ENCODE results near the gene FAM193A.
"Not testable (repeated sequence)": the region's sequence is repeated elsewhere in the genome, so short reads cannot be mapped to it uniquely, and the experiment has no call there.

Gene FAM193A

GRCh38 chr4:2510351-2511259, 25.8 kb upstream of the FAM193A start:
- H3K4me3 ChIP-seq (ENCODE audit: severe bottlenecking) = no peak overlapping the region
- H3K9me3 ChIP-seq (ENCODE audit: severe bottlenecking) = no peaks in the 10 kb centered on the region
- no peak for TF ChIP-seq CTCF (IDR thresholded peaks at IDR 0.05; ENCODE audit: poor library complexity, severe bottlenecking)
- no peak overlapping the region for H3K27ac ChIP-seq (ENCODE audit: poor library complexity, severe bottlenecking)
- H3K36me3 ChIP-seq (ENCODE audit: low read depth) = peaks cover 71% of the 10 kb centered on the region
- DNase-seq (ENCODE audit: low spot score) = no peak
- no peak for ATAC-seq (ENCODE audit: low read depth)
- no peaks in the 10 kb centered on the region for H3K4me1 ChIP-seq (ENCODE audit: insufficient read depth, poor library complexity, severe bottlenecking)
- no peaks in the 10 kb centered on the region for H3K27me3 ChIP-seq (ENCODE audit: insufficient read depth, poor library complexity, severe bottlenecking)

- no peaks in the 10 kb centered on the region for H3K27me3 ChIP-seq (ENCODE audit: insufficient read depth, poor library complexity, severe bottlenecking)
- no peaks in the 10 kb centered on the region for H3K9me3 ChIP-seq (ENCODE audit: severe bottlenecking)
- ATAC-seq (ENCODE audit: low read depth) (no peak), DNase-seq (ENCODE audit: low spot score) (no peak)
- no peak overlapping the region for H3K4me3 ChIP-seq (ENCODE audit: severe bottlenecking)
- peaks cover 65% of the 10 kb centered on the region for H3K36me3 ChIP-seq (ENCODE audit: low read depth)
- no peaks in the 10 kb centered on the region for H3K4me1 ChIP-seq (ENCODE audit: insufficient read depth, poor library complexity, severe bottlenecking)
- TF ChIP-seq CTCF (IDR thresholded peaks at IDR 0.05; ENCODE audit: poor library complexity, severe bottlenecking) = no peak
- H3K27ac ChIP-seq (ENCODE audit: poor library complexity, severe bottlenecking) = no peak overlapping the region
These were observed 24.8 kb upstream of the FAM193A start for GRCh38 chr4:2511645-2512131.

- Histone ChIP-seq H3K4me1 (ENCODE audit: insufficient read depth, poor library complexity, severe bottlenecking) (no peaks in the 10 kb centered on the region), H3K36me3 (ENCODE audit: low read depth) (peaks cover 58% of the 10 kb centered on the region), H3K4me3 (ENCODE audit: severe bottlenecking) (no peak overlapping the region), H3K27ac (ENCODE audit: poor library complexity, severe bottlenecking) (no peak overlapping the region), H3K27me3 (ENCODE audit: insufficient read depth, poor library complexity, severe bottlenecking) (no peaks in the 10 kb centered on the region), H3K9me3 (ENCODE audit: severe bottlenecking) (no peaks in the 10 kb centered on the region)
- no peak for ATAC-seq (ENCODE audit: low read depth)
- no peak for DNase-seq (ENCODE audit: low spot score)
- no peak for TF ChIP-seq CTCF (IDR thresholded peaks at IDR 0.05; ENCODE audit: poor library complexity, severe bottlenecking)
These were observed 23.9 kb upstream of the FAM193A start for GRCh38 chr4:2512396-2513135.

- not testable (repeated sequence) for H3K9me3 ChIP-seq (ENCODE audit: severe bottlenecking); H3K27ac ChIP-seq (ENCODE audit: poor library complexity, severe bottlenecking); H3K4me1 ChIP-seq (ENCODE audit: insufficient read depth, poor library complexity, severe bottlenecking); H3K4me3 ChIP-seq (ENCODE audit: severe bottlenecking); H3K27me3 ChIP-seq (ENCODE audit: insufficient read depth, poor library complexity, severe bottlenecking); DNase-seq (ENCODE audit: low spot score); ATAC-seq (ENCODE audit: low read depth)
- peaks cover 51% of the 10 kb centered on the region for H3K36me3 ChIP-seq (ENCODE audit: low read depth)
These were observed 22.3 kb upstream of the FAM193A start for GRCh38 chr4:2514193-2514592.

GRCh38 chr4:2514944-2515343, 21.5 kb upstream of the FAM193A start:
- H3K4me1 ChIP-seq (ENCODE audit: insufficient read depth, poor library complexity, severe bottlenecking); H3K27ac ChIP-seq (ENCODE audit: poor library complexity, severe bottlenecking); ATAC-seq (ENCODE audit: low read depth); DNase-seq (ENCODE audit: low spot score); H3K27me3 ChIP-seq (ENCODE audit: insufficient read depth, poor library complexity, severe bottlenecking); H3K4me3 ChIP-seq (ENCODE audit: severe bottlenecking); H3K9me3 ChIP-seq (ENCODE audit: severe bottlenecking): not testable (repeated sequence)
- H3K36me3 ChIP-seq (ENCODE audit: low read depth) = peaks cover 43% of the 10 kb centered on the region
